Panc1 (cell line): ENCODE data around the gene ELANE. TPM values are rescaled to one million over a fixed set of nuclear protein-coding genes. Genes with fewer than 3 reads are reported as not detected.

Experiments
- ATAC-seq: fragments of 200-7000 bp; cut with Tn5 transposase; 2 replicates; pipeline ENCODE4 v1.9.1; 2020; ENCODE audit warnings: mild to moderate bottlenecking, moderate library complexity
- BruUV-seq: library from RNA; stranded (reverse); fragments of 400-500 nt; replicated peaks from 2 replicates; lab custom pipeline; 2021; lab: Mats Ljungman, UMichigan
- CTCF ChIA-PET: fragments of 300-600 bp; sonication (Branson Sonifier 250); formaldehyde crosslinking; loops from one replicate; lab custom pipeline; 2022; ENCODE audit warnings: antibody characterized with exemption; lab: Charles Lee
- POLR2A ChIA-PET: fragments of 300-600 bp; sonication (Branson Sonifier 250); formaldehyde crosslinking; loops from one replicate; lab custom pipeline; 2022; ENCODE audit warnings: antibody characterized with exemption; lab: Charles Lee
- DNase-seq: peaks from one replicate; pipeline ENCODE4 v3.0.0-alpha.2; 2010; ENCODE audit warnings: low read depth, low spot score
- H3K27ac ChIP-seq: 2 replicates; pipeline ENCODE4 v1.5.1; 2011; ENCODE audit warnings: mild to moderate bottlenecking, low read length, inconsistent platforms
- H3K27me3 ChIP-seq: fragments of 200-500 bp; sonication (Bioruptor generic); 2 replicates; pipeline ENCODE4 v1.6.0; 2014; ENCODE audit warnings: low read length, inconsistent platforms; ENCODE audit not compliant: control insufficient read depth, insufficient read depth
- H3K36me3 ChIP-seq: fragments of 200-500 bp; sonication (Bioruptor generic); 2 replicates; pipeline ENCODE4 v1.5.1; 2014; ENCODE audit warnings: inconsistent platforms, mild to moderate bottlenecking, low read length, moderate library complexity; ENCODE audit not compliant: control insufficient read depth, insufficient read depth
- H3K4me1 ChIP-seq: 2 replicates; pipeline ENCODE4 v1.5.1; 2011; ENCODE audit warnings: inconsistent platforms, mild to moderate bottlenecking, low read length, moderate library complexity; ENCODE audit not compliant: control insufficient read depth, insufficient read depth
- H3K4me3 ChIP-seq, 2 experiments: 2 replicates each; pipeline ENCODE4 v1.5.1; 2011 to 2012; ENCODE audit warnings: low read depth in 2 of 2, low read length in 2 of 2, mild to moderate bottlenecking in 2 of 2, inconsistent platforms in 1 of 2, moderate library complexity in 1 of 2
- H3K9me3 ChIP-seq: fragments of 200-500 bp; sonication (Bioruptor generic); 2 replicates; pipeline ENCODE4 v1.5.1; 2014; ENCODE audit warnings: low read depth, mild to moderate bottlenecking, inconsistent platforms, low read length, moderate library complexity; ENCODE audit not compliant: control insufficient read depth, insufficient read depth
- CTCF ChIP-seq: fragments of 450-650 bp; IDR thresholded peaks from 2 replicates; pipeline ENCODE4 v1.5.1; 2017; ENCODE audit warnings: mild to moderate bottlenecking
- POLR2AphosphoS5 ChIP-seq: IDR thresholded peaks from 2 replicates; pipeline ENCODE4 v1.6.1; 2012; ENCODE audit warnings: mild to moderate bottlenecking, low read depth, low read length, moderate library complexity
- SIN3A ChIP-seq: IDR thresholded peaks from 2 replicates; pipeline ENCODE4 v1.6.1; 2012; ENCODE audit warnings: low read depth, mild to moderate bottlenecking, low read length, moderate library complexity, borderline replicate concordance; ENCODE audit not compliant: insufficient read depth
- TCF7L2 ChIP-seq: IDR thresholded peaks from 2 replicates; pipeline ENCODE4 v1.6.1; 2011; ENCODE audit warnings: mild to moderate bottlenecking, low read depth, low read length, inconsistent platforms
- in situ Hi-C: cut with HindIII; loops from 2 replicates; pipeline ENCODE4 v1.10.0; 2016; ENCODE audit warnings: low sequenced_read_pairs, low pct_unique_long_range_greater_than_20kb
- intact Hi-C: fragments of 100-400 bp; cut with micrococcal nuclease; formaldehyde crosslinking; loops from one replicate; pipeline ENCODE4 v1.10.0; 2022; ENCODE audit not compliant: unreplicated experiment
- total RNA-seq: library from RNA; stranded (reverse); gene quantifications from one replicate; pipeline ENCODE4 v1.2.1, GENCODE V29; 2021; ENCODE audit not compliant: unreplicated experiment
- TF ChIP-seq, protein P1 (sequence below), 2 experiments: IDR thresholded peaks; 2 replicates each; pipeline ENCODE4 v1.6.1; 2011 to 2012; ENCODE audit warnings: low read depth in 2 of 2, control low read depth in 1 of 2, low read length in 1 of 2, mild to moderate bottlenecking in 1 of 2, moderate library complexity in 1 of 2; ENCODE audit not compliant: insufficient read depth in 1 of 2

The ELANE gene
- total RNA-seq, 1 experiment from 2014 or later: 0.57 TPM

- Histone ChIP-seq H3K9me3 (no peaks in the 10 kb centered on the region), H3K36me3 (peaks cover 12% of the 10 kb centered on the region), H3K27me3 (no peaks in the 10 kb centered on the region), H3K27ac (no peak overlapping the region), H3K4me1 (no peaks in the 10 kb centered on the region), H3K4me3 (no peak overlapping the region)
- TF ChIP-seq TCF7L2 (no peak), SIN3A (no peak), CTCF (no peak), POLR2AphosphoS5 (no peak)
- TF ChIP-seq, protein P1, sequence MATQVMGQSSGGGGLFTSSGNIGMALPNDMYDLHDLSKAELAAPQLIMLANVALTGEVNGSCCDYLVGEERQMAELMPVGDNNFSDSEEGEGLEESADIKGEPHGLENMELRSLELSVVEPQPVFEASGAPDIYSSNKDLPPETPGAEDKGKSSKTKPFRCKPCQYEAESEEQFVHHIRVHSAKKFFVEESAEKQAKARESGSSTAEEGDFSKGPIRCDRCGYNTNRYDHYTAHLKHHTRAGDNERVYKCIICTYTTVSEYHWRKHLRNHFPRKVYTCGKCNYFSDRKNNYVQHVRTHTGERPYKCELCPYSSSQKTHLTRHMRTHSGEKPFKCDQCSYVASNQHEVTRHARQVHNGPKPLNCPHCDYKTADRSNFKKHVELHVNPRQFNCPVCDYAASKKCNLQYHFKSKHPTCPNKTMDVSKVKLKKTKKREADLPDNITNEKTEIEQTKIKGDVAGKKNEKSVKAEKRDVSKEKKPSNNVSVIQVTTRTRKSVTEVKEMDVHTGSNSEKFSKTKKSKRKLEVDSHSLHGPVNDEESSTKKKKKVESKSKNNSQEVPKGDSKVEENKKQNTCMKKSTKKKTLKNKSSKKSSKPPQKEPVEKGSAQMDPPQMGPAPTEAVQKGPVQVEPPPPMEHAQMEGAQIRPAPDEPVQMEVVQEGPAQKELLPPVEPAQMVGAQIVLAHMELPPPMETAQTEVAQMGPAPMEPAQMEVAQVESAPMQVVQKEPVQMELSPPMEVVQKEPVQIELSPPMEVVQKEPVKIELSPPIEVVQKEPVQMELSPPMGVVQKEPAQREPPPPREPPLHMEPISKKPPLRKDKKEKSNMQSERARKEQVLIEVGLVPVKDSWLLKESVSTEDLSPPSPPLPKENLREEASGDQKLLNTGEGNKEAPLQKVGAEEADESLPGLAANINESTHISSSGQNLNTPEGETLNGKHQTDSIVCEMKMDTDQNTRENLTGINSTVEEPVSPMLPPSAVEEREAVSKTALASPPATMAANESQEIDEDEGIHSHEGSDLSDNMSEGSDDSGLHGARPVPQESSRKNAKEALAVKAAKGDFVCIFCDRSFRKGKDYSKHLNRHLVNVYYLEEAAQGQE (IDR thresholded peaks at IDR 0.05; ENCODE audit: insufficient read depth in 1 of 2, low read depth in 2 of 2, low read length in 1 of 2): no peak
- CTCF ChIA-PET: no interaction called here
- POLR2A ChIA-PET: interaction anchor here (0.6 to 0.7 kb wide), 2 partner anchors 16 to 30 kb away, joined by 4 read pairs; no protein-coding TSS in a partner anchor
- intact Hi-C loops: no loop called here
- no TSS peak for BruUV-seq
- DNase-seq (no peak), ATAC-seq (no peak)
- in situ Hi-C loops: no loop called here
Measured at GRCh38 chr19:810077-810855, 41.8 kb upstream of the ELANE start.

- Histone ChIP-seq H3K27me3 (no peaks in the 10 kb centered on the region), H3K9me3 (no peaks in the 10 kb centered on the region), H3K4me1 (no peaks in the 10 kb centered on the region), H3K36me3 (peaks cover 12% of the 10 kb centered on the region), H3K27ac (no peak overlapping the region), H3K4me3 (no peak overlapping the region)
- POLR2A ChIA-PET: no interaction called here
- TF ChIP-seq SIN3A: no peak
- TF ChIP-seq TCF7L2: no peak
- TF ChIP-seq POLR2AphosphoS5: no peak; the same call in none of the 2 replicates
- TF ChIP-seq CTCF: no peak
- TF ChIP-seq, protein P1 (IDR thresholded peaks at IDR 0.05; ENCODE audit: insufficient read depth in 1 of 2, low read depth in 2 of 2, low read length in 1 of 2): no peak
- CTCF ChIA-PET: no interaction called here
- intact Hi-C loops: no loop called here
- DNase-seq: no peak
- in situ Hi-C loops: no loop called here
- ATAC-seq: no peak
- BruUV-seq: no TSS peak
Measured at GRCh38 chr19:810883-811489, 41.1 kb upstream of the ELANE start.
